HCT116 (cell line): ENCODE results near the gene VWF. TPM values are rescaled to one million over a fixed set of nuclear protein-coding genes. Genes with fewer than 3 reads are reported as not detected.

Experiments
- ATAC-seq: fragments of 200-7000 bp; cut with Tn5 transposase; 2 replicates; pipeline ENCODE4 v1.9.1; 2020; ENCODE audit warnings: mild to moderate bottlenecking, moderate library complexity
- BruUV-seq: library from RNA; stranded (reverse); fragments of 400-500 nt; replicated peaks from 2 replicates; lab custom pipeline; 2021; lab: Mats Ljungman, UMichigan
- CTCF ChIA-PET: fragments of 300-600 bp; sonication (Branson Sonifier 250); formaldehyde crosslinking; loops from one replicate; lab custom pipeline; 2021; ENCODE audit warnings: antibody characterized with exemption; lab: Charles Lee
- POLR2A ChIA-PET: fragments of 300-600, 350-600 bp; sonication (Branson Sonifier 250); formaldehyde crosslinking; loops from one replicate; lab custom pipeline; 2021; ENCODE audit warnings: antibody characterized with exemption; lab: Charles Lee
- RAD21 ChIA-PET, 2 experiments: fragments of 300-600 bp; sonication (Branson Sonifier 250); formaldehyde crosslinking; loops; one replicate each; lab custom pipeline; 2023; ENCODE audit warnings: low total read pairs in 2 of 2; ENCODE audit not compliant: uncharacterized antibody in 2 of 2, unreplicated experiment in 2 of 2, low non-redundant PET in 1 of 2; lab: Charles Lee
- DNase-seq: peaks from one replicate; pipeline ENCODE4 v3.0.0-alpha.2; 2010; ENCODE audit warnings: low read depth, low spot score
- H2AFZ ChIP-seq: fragments of 200-600 bp; shearing (Covaris generic), sonication (generic); 2 replicates; pipeline ENCODE4 v1.6.1; 2017; ENCODE audit warnings: low read depth, mixed run types, mixed read lengths, antibody characterized with exemption, low read length; ENCODE audit not compliant: poor library complexity, severe bottlenecking
- H3K27ac ChIP-seq: 2 replicates; pipeline ENCODE4 v1.5.1; 2012; ENCODE audit warnings: low read depth, low read length
- H3K27me3 ChIP-seq: fragments of 200-600 bp; sonication (generic); 2 replicates; pipeline ENCODE4 v1.6.1; 2016; ENCODE audit warnings: mixed run types, low read length, mixed read lengths; ENCODE audit not compliant: insufficient read depth
- H3K36me3 ChIP-seq, 2 experiments: fragments of 200-500 bp in 1 of 2; fragments of 200-600 bp in 1 of 2; sonication (Bioruptor generic) in 1 of 2; sonication (generic) in 1 of 2; 2 replicates each; pipeline versions ENCODE4 v1.5.1 to v1.6.1; 2014 to 2016; ENCODE audit warnings: low read length in 2 of 2, inconsistent platforms in 1 of 2, mixed read lengths in 1 of 2, mixed run types in 1 of 2; ENCODE audit not compliant: insufficient read depth in 2 of 2, control insufficient read depth in 1 of 2
- H3K4me1 ChIP-seq, 2 experiments: fragments of 200-600 bp in 1 of 2; sonication (generic) in 1 of 2; 2 replicates each; pipeline versions ENCODE4 v1.5.1 to v1.6.1; 2012 to 2017; ENCODE audit warnings: low read length in 2 of 2, inconsistent platforms in 1 of 2, mild to moderate bottlenecking in 1 of 2, mixed read lengths in 1 of 2, mixed run types in 1 of 2, moderate library complexity in 1 of 2; ENCODE audit not compliant: insufficient read depth in 2 of 2, control insufficient read depth in 1 of 2
- H3K4me2 ChIP-seq: fragments of 200-600 bp; sonication (generic); 2 replicates; pipeline ENCODE4 v1.6.1; 2017; ENCODE audit warnings: mixed run types, low read length, mixed read lengths
- H3K4me3 ChIP-seq, 2 experiments: fragments of 200-600 bp in 1 of 2; sonication (generic) in 1 of 2; replicated peaks in 1 of 2; 2 replicates each; pipeline ENCODE4 v1.5.1; 2011 to 2016; ENCODE audit warnings: low read length in 2 of 2, control low read depth in 1 of 2, low read depth in 1 of 2, mild to moderate bottlenecking in 1 of 2, mixed read lengths in 1 of 2, mixed run types in 1 of 2
- H3K79me2 ChIP-seq: fragments of 200-600 bp; sonication (generic); 2 replicates; pipeline ENCODE4 v1.6.1; 2017; ENCODE audit warnings: mild to moderate bottlenecking, mixed run types, low read length, moderate library complexity, mixed read lengths; ENCODE audit not compliant: insufficient read depth
- H3K9ac ChIP-seq: fragments of 200-600 bp; sonication (generic); 2 replicates; pipeline ENCODE4 v1.6.1; 2016; ENCODE audit warnings: low read length, mixed read lengths
- H3K9me2 ChIP-seq: fragments of 200-600 bp; sonication (generic), shearing (Covaris generic); 2 replicates; pipeline ENCODE4 v1.6.1; 2017; ENCODE audit warnings: mixed run types, mild to moderate bottlenecking, moderate library complexity; ENCODE audit not compliant: insufficient read depth
- H3K9me3 ChIP-seq, 2 experiments: fragments of 200-500 bp in 1 of 2; fragments of 200-600 bp in 1 of 2; sonication (Bioruptor generic) in 1 of 2; sonication (generic) in 1 of 2; 2 replicates each; pipeline ENCODE4 v1.6.1; 2014 to 2017; ENCODE audit warnings: low read length in 2 of 2, mixed read lengths in 2 of 2, inconsistent platforms in 1 of 2, low read depth in 1 of 2, mild to moderate bottlenecking in 1 of 2, mixed run types in 1 of 2, moderate library complexity in 1 of 2; ENCODE audit not compliant: control insufficient read depth in 1 of 2, insufficient read depth in 1 of 2
- H4K20me1 ChIP-seq: fragments of 200-600 bp; sonication (generic), shearing (Covaris generic); 2 replicates; pipeline ENCODE4 v1.6.1; 2017; ENCODE audit warnings: mixed run types, mild to moderate bottlenecking, moderate library complexity; ENCODE audit not compliant: insufficient read depth
- ATF3 ChIP-seq: IDR thresholded peaks from 2 replicates; pipeline ENCODE4 v1.6.1; 2012
- CEBPB ChIP-seq: IDR thresholded peaks from 2 replicates; pipeline ENCODE4 v1.6.1; 2012; ENCODE audit warnings: low read depth
- CTCF ChIP-seq, 3 experiments: fragments of 200-600 bp in 1 of 3; sonication (generic) in 1 of 3; IDR thresholded peaks in 2 of 3; conservative IDR thresholded peaks in 1 of 3; 2 replicates each; pipeline ENCODE4 v1.5.1; 2012 to 2017; ENCODE audit warnings: low read depth in 2 of 3, low read length in 2 of 3, antibody characterized with exemption in 1 of 3, borderline replicate concordance in 1 of 3, control low read depth in 1 of 3, mild to moderate bottlenecking in 1 of 3, mixed read lengths in 1 of 3, mixed run types in 1 of 3, moderate library complexity in 1 of 3; ENCODE audit not compliant: insufficient read depth in 1 of 3
- EGR1 ChIP-seq: IDR thresholded peaks from 2 replicates; pipeline ENCODE4 v1.6.1; 2012; ENCODE audit warnings: low read depth
- ELF1 ChIP-seq: IDR thresholded peaks from 2 replicates; pipeline ENCODE4 v1.6.1; 2012; ENCODE audit warnings: low read depth, borderline replicate concordance
- EZH2 ChIP-seq: fragments of 200-600 bp; sonication (generic); IDR thresholded peaks from 2 replicates; pipeline ENCODE4 v1.6.1; 2017; ENCODE audit warnings: antibody characterized with exemption, mixed run types
- RAD21 ChIP-seq: IDR thresholded peaks from 2 replicates; pipeline ENCODE4 v1.6.1; 2012; ENCODE audit warnings: low read depth, mild to moderate bottlenecking
- REST ChIP-seq: IDR thresholded peaks from 2 replicates; pipeline ENCODE4 v1.6.1; 2012; ENCODE audit warnings: low read depth
- SIN3A ChIP-seq: IDR thresholded peaks from 2 replicates; pipeline ENCODE4 v1.6.1; 2012; ENCODE audit warnings: low read depth
- SP1 ChIP-seq: IDR thresholded peaks from 2 replicates; pipeline ENCODE4 v1.6.1; 2012; ENCODE audit warnings: low read depth
- TCF7L2 ChIP-seq: IDR thresholded peaks from 2 replicates; pipeline ENCODE4 v1.7.0; 2011; ENCODE audit warnings: borderline replicate concordance, inconsistent platforms; ENCODE audit not compliant: insufficient read depth, insufficient read length; ENCODE audit errors: extremely low read depth
- YY1 ChIP-seq: IDR thresholded peaks from 2 replicates; pipeline ENCODE4 v1.6.1; 2011; ENCODE audit warnings: low read length, low read depth, moderate library complexity, mild to moderate bottlenecking; ENCODE audit not compliant: insufficient replicate concordance; ENCODE audit errors: extremely low read depth
- ZFX ChIP-seq: fragments of 450-650 bp; IDR thresholded peaks from 2 replicates; pipeline ENCODE4 v1.6.1; 2017
- ZNF274 ChIP-seq: fragments of 200-500 bp; sonication (Bioruptor generic); IDR thresholded peaks from 2 replicates; pipeline ENCODE4 v1.6.1; 2014; ENCODE audit warnings: mild to moderate bottlenecking, low read depth, low read length, inconsistent platforms
- intact Hi-C: fragments of 100-400 bp; cut with micrococcal nuclease; formaldehyde crosslinking; loops from 2 replicates; pipeline ENCODE4 v1.10.0; 2022
- total RNA-seq: library from RNA; stranded (reverse); gene quantifications from one replicate; pipeline ENCODE4 v1.2.1, GENCODE V29; 2021; ENCODE audit not compliant: unreplicated experiment
- TF ChIP-seq, protein P1 (sequence below): IDR thresholded peaks from 2 replicates; pipeline ENCODE4 v1.6.1; 2012

VWF gene
- total RNA-seq, 1 experiment from 2014 or later: 0.57 TPM

- Histone ChIP-seq H3K9ac (no peak overlapping the region), H3K9me3 (no peaks in the 10 kb centered on the region), H3K27me3 (no peaks in the 10 kb centered on the region), H3K4me3 (no peak overlapping the region), H2AFZ (no peak overlapping the region), H3K9me2 (no peaks in the 10 kb centered on the region), H3K4me1 (no peaks in the 10 kb centered on the region), H4K20me1 (no peaks in the 10 kb centered on the region)
- ChIA-PET CTCF (no interaction called here), RAD21 (no interaction called here), POLR2A (no interaction called here)
- intact Hi-C loops: no loop called here
- DNase-seq (no peak), ATAC-seq (no peak)
- TF ChIP-seq RAD21: no peak
- no peak for TF ChIP-seq CEBPB
- TF ChIP-seq SP1: no peak
- TF ChIP-seq SIN3A: no peak
- TF ChIP-seq ELF1: no peak
- TF ChIP-seq, all 23 proteins: peak for 0
- no peak overlapping the region for H3K4me2 ChIP-seq
- no TSS peak for BruUV-seq
- no peaks in the 10 kb centered on the region for H3K36me3 ChIP-seq
- no peaks in the 10 kb centered on the region for H3K79me2 ChIP-seq
- no peak overlapping the region for H3K27ac ChIP-seq
Measured at GRCh38 chr12:5982106-5982505, 142.4 kb downstream of the VWF start.

GRCh38 chr12:5977556-5977955 is 146.9 kb downstream of the VWF start:
- ChIA-PET POLR2A (no interaction called here), CTCF (interaction anchor here (1.0 to 1.2 kb wide), 2 partner anchors 11 to 60 kb away, joined by 3 to 5 read pairs; no protein-coding TSS in a partner anchor), RAD21 (no interaction called here)
- Histone ChIP-seq H3K9me3 (no peaks in the 10 kb centered on the region), H3K27ac (no peak overlapping the region), H3K4me3 (no peak overlapping the region), H3K4me1 (no peaks in the 10 kb centered on the region), H2AFZ (no peak overlapping the region), H3K9me2 (no peaks in the 10 kb centered on the region), H3K27me3 (peaks cover 14% of the 10 kb centered on the region; the same call in 1 of the 2 replicates), H3K4me2 (no peak overlapping the region), H3K36me3 (no peaks in the 10 kb centered on the region), H3K9ac (no peak overlapping the region), H3K79me2 (no peaks in the 10 kb centered on the region), H4K20me1 (no peaks in the 10 kb centered on the region)
- TF ChIP-seq CTCF (IDR thresholded peaks at IDR 0.05 in 2 of 3, conservative IDR thresholded peaks at IDR 0.05 in 1 of 3; ENCODE audit: borderline replicate concordance in 1 of 3, insufficient read depth in 1 of 3, low read depth in 2 of 3, low read length in 2 of 3): no peak
- no peak for TF ChIP-seq YY1
- TF ChIP-seq EGR1: no peak
- no peak for TF ChIP-seq EZH2
- no peak for TF ChIP-seq RAD21
- TF ChIP-seq CEBPB: no peak
- TF ChIP-seq ELF1: no peak
- no peak for TF ChIP-seq REST
- no peak for TF ChIP-seq ZFX
- TF ChIP-seq TCF7L2: no peak
- TF ChIP-seq ZNF274: no peak
- TF ChIP-seq, protein P1, sequence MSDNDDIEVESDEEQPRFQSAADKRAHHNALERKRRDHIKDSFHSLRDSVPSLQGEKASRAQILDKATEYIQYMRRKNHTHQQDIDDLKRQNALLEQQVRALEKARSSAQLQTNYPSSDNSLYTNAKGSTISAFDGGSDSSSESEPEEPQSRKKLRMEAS: no peak
- no peak for TF ChIP-seq ATF3
- intact Hi-C loops: no loop called here
- BruUV-seq: no TSS peak
- no peak for ATAC-seq
- DNase-seq: no peak
